ENCODE measurements around the gene CLEC3B.
"Not testable (repeated sequence)": the region's sequence is repeated elsewhere in the genome, so short reads cannot be mapped to it uniquely, and the experiment has no call there.

CLEC3B gene

DNA sequence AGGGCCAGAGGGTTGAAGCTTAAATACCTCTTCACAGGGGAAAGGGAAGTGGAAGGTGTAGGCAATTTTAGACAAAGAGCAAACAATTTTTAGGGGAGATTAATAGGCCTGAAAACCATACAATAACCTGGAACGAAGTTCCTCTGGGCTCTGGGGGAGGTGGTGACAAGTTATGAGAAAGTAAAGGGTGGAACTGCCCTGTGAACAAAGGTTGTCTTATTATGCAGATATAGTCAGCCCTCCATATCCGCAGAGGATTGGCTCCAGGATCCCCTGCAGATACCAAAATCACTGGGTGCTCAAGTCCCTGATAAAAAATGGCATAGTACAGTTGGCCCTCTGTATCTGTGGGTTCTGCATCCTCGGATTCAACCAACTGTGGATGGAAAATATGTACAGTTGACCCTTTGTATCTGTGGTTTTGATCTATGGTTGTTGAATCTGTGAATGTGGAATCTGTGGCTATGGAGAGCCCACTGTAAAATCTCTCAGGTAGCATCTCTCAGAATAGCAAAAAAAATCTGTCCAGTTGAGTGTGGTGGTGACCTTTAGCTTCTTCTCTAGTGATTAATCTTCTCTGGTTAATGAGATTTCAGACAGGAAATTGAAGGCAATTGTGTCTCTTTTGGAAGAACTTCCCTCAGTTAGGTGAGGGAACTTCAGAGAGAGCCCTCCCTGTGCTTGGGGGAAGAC is 40.2 kb downstream of the CLEC3B start:
- no peak for DNase-seq (ENCODE audit: low read depth)

DNA sequence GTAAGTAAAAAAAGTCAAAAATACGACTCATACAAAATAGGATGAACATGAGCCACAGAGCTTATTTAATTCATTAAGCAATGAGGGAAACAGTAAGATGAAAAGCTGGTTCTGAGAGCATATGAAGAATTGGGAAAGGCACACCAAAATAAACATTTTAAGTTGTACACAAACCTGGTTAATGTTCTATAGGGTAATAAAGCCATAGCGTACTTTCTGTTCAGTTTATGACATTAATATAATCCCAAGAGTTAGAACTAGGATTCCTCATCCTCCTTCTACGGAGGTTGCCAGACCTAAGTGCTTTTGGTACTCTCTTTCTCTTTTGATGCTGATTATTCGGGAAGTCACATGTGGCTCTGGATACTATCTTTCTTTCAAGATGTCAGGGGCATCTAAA is 41.4 kb downstream of the CLEC3B start:
- no peak for DNase-seq (ENCODE audit: low read depth)

DNA sequence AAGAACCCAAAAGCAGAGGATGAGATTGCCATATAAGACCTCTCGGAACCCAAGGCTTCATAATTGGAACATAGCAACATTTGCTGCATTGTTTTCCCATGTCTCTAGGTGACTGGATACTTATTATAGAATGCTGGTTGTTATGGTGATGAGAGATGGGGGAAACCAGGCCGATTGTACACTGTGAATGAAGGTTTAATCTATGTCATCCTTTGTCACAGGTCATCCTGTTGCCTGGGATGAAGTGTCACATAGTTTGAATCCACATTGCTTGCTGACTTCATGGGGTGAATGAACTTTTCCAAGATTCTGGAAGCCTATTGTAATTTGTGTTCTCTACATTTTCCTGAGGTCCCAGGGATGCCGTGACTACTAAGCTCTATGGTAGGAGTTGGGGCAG is 41.8 kb downstream of the CLEC3B start:
- no peak for DNase-seq (ENCODE audit: low read depth)

DNA sequence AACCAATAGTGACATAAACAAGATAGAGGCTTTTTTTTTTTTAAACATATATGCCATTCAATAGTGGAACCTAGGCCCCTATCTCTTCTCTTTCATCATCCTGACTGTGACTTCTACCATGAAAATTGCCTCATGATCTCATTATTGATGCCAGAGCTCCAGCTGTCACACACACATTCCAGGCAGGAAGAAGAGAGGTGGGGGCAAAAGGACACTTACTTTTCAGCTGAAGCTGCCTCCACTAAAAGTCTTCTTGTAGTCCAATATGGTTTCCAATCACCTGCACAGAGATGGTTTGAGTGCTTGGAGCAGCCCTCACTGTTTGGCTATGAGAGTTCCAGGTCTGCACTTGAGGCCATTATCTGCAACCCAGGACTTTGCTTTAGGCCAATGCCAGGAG is 45.0 kb downstream of the CLEC3B start:
- DNase-seq (ENCODE audit: low read depth), result no peak

DNA sequence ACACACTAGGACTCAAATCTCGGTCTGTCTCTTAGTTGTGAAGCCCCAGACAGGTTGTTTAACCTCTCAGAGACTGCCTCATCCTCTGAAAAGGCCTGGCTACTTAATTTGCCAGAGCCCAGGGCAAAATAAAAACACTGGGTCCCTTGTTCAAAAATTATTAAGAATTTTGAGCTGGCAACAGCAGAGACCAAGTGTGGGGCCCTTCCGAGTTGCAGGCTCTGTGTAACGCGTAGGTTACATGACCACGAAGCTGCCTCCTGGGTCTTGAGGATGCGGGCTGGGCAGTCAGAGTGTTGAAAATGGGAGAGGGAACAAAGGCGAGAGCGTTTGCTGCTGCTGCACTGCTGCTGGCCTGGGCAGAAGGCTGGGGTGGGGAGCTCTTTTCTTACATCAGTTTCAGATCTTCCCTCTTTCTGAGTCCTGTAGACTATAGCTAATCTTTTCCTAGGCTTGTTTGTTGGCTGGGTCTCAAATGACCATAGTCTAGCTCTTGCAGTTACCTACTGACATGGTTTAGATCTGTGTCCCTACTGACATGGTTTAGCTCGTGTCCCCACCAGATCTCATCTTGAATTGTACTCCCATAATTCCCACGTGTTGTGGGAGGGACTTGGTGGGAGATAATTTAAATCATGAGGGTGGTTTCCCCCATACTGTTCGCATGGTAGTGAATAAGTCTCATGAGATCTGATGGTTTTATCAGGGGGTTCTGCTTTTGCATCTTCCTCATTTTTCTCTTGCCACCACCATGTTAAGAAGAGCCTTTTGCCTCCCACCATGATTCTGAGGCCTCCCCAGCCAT is 49.9 kb downstream of the CLEC3B start:
- DNase-seq (ENCODE audit: low read depth), result no peak

DNA sequence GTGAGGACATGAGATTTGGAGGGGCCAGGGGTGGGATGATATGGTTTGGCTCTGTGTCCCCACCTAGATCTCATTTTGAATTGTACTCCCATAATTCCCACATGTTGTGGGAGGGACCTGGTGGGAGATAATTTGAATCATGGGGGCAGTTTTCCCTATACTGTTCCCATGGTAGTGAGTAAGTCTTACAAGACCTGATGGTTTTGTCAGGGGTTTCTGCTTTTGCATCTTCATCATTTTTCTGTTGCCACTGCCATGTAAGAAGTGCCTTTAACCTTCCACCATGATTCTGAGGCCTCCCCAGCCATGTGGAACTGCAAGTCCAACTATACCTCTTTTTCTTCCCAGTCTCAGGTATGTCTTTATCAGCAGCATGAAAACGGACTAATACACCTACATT is 52.2 kb downstream of the CLEC3B start:
- DNase-seq (ENCODE audit: low read depth), result not testable (repeated sequence)

DNA sequence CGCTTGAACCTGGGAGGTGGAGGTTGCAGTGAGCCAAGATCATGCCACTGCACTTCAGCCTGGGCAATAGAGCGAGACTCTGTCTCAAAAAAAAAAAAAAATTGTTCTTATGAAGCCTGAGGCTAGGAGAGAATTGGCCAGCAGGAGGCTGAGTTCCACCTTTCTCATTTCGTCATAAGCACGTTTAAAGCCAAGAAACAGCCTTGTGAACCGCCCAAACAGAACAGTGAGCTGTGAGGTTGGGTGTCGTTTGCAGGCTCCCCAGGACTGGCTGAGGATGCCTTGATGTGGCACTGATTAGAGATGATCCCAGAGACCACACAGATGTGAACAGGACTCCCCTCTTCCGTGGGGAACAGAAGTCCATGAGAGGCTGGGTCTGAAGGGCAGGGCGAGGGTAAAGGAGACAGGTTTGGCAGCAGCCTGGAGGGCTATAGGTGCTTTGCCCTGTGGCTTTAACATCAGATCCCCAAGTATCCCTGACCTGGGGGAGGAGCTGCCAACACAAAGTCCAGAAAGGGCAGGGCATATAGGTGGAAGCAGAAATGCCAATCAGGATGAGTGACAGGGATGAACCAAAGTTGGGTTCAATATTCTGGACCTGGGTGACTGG is 52.9 kb downstream of the CLEC3B start:
- DNase-seq (ENCODE audit: low read depth), result no peak

DNA sequence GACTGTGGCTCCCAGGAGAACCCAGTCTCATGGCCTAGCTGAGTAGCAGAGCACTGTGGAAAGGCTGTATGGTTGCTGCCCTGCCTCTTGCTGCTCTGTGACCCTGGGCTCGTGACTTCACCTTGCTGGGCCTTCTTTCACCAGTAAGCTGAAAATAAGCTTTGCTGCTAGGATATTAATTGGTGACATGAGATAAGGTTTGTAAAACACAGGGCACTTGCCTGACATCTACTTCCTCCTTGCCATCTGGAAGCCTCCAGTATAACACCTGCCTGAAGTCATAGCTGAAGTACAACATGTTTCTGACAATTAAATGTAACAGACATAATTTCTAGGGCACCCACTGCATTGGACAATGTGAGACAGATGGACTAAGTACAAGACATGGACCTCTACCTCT is 53.6 kb downstream of the CLEC3B start:
- DNase-seq (ENCODE audit: low read depth), result no peak

DNA sequence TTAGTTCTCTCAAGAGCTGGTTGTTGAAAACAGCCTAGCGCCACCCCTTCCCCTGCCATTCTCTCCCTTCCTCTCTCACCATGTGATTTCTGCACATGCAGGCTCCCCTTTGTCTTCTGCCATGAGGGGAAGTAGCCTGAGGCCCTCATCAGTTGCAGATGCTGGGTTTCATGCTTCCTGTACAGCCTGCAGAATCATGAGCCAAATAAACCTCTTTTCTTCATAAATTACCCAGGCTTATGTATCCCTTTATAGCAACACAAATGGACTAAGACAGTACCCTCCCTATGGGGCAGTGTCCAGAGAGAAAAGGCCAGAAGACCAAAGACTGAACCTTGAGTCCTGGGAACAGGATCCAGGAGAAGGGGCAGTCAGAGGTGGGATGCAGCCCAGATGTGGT is 54.7 kb downstream of the CLEC3B start:
- DNase-seq (ENCODE audit: low read depth), result no peak

DNA sequence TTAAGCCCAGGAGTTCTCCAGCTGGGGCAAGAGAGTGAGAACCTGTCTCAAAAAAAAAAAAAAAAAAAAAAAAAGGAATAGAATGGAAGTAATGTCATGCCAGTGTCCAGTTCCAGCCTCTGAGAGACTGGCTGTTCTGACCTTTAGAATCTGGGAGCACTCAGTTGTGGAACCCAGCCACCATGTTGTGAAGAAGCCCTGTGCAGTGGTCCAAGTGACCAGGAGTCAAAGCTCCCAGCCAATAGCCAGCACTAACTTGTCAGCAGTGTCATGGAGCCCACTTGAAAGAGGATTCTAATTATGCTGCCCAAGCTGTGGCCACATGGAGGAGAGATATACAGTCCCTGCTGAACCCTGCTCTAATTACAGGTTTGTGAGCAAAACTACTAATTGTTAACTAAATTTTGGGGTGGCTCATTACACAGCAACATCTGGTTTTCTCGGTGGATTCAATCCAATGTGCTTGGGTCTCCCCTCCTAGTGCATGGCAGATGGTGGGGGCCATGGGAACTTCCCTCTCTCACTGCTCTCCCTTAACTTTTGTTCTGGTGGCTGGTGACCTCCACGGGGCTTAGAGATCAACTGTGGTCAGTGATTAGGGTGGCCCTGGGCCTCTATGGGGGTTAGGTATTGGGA is 55.5 kb downstream of the CLEC3B start:
- DNase-seq (ENCODE audit: low read depth), result no peak

DNA sequence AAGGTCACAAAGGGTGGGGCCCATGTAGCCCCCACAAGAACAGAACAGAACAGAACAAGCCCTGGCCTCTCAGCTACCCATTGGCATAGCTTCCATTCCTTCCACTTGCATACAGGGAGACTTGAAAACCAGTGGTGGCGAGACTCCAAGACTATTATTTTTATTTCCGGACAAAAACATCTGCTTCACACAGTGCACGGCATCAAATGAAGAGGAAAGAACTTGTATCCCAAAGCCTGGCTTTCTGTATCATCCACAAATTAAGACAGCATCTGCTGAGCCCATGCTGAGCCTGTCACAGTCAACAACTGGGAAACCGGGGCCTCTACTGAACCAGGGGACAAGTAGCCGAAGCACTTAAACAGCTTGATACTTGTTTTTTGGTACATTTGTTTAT is 56.0 kb downstream of the CLEC3B start:
- DNase-seq (ENCODE audit: low read depth), result no peak

DNA sequence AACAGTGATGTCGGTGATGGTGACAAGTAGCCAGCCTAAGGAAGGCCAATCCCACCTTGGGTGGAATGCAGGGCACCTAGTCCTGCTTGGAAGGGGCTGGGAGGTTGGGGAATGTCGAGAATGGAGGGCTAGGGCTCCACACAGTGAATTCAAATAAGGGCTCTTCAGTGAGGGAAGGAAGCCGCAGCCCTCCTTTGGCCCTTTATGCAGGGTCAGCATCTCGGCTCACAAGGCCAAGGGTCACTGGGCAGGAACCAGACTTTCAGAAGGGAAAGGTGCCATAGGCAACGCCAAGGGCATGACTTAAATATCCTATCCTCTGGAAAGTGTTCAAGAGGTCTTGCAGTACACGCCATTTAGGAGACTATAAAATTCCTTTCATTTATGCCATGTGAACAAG is 56.9 kb downstream of the CLEC3B start:
- no peak for DNase-seq (ENCODE audit: low read depth)

DNA sequence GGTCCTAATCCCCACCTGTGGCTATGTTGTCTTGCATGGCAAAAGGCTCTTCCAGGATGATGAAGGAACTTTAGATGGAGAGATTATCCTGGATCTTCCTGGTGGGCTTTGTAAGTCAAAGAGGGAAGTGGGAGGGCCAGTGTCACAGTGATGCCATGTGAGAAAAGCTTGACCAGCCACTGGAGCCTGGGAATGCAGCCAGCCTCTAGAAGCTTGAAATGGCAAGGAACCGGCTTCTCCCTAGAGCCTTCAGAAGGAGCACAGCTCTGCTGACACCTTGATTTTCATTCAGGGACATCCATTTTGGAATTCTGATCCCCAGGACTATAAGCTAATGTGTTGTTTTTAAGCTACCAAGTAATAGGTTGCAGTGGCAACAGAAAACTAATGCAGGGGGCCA is 58.3 kb downstream of the CLEC3B start:
- DNase-seq (ENCODE audit: low read depth), result no peak

DNA sequence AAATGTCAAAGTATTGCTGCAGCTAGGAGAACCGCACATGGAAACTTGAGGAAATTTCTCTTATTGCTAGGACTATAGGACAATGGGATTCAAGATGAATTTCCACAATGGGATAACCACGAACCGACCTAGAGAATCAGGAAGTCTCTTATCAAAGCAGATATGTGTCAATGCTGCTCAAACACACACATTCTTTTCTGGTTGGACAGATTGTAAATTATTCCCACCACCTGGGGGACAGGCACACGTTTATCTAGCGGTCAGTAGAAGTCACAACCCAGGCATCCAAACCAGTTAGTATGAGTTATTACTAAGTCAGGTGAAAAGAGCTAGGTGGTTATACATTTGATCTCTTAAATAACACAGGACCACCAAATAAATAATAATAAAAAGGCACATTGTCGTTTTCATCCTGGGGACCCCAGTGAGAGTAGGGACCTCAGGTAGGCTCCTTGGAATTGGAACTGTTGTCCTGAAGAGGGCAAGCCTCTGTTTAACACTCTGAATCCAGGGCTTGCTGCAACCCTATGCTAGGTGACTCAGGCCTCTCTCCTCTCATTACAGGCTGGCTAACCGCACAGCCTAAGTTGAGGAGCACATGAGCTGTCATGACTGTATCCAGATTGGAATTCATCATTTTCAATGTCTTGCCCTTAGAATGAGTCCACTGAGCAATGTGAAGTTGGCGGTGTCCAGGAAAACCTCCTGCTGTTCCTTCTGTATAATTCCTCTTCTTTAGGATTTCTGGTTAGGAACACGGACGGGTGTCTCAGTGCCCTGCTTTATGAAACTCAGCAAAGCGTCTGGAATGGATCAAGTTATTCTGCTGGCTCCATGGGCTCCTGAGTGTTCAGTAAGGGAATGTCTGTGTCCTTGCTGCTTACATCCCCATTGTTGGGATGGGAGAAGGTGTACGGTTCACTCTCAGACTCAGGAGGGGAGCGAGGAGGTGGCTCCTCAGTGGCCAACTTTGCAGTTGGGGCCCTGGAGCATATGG is 59.0 kb downstream of the CLEC3B start:
- no peak for DNase-seq (ENCODE audit: low read depth)
